Uterus (tissue), 2 donors: Measurements from ENCODE around the gene ABCC12.

ENCODE experiments used
- CTCF ChIP-seq, 4 experiments: fragments of 200-600 bp in 2 of 4; fragments of 450-650 bp in 2 of 4; sonication (generic) in 2 of 4; IDR thresholded peaks; one replicate each; pipeline ENCODE4 v1.5.1; 2016 to 2019; ENCODE audit warnings: antibody characterized with exemption in 4 of 4, mild to moderate bottlenecking in 2 of 4, moderate library complexity in 1 of 4
- POLR2A ChIP-seq, 2 donors: fragments of 450-650 bp; IDR thresholded peaks; one replicate each; pipeline ENCODE4 v1.6.1; 2016; ENCODE audit warnings: antibody characterized with exemption in 2 of 2, mild to moderate bottlenecking in 1 of 2, moderate library complexity in 1 of 2

DNA sequence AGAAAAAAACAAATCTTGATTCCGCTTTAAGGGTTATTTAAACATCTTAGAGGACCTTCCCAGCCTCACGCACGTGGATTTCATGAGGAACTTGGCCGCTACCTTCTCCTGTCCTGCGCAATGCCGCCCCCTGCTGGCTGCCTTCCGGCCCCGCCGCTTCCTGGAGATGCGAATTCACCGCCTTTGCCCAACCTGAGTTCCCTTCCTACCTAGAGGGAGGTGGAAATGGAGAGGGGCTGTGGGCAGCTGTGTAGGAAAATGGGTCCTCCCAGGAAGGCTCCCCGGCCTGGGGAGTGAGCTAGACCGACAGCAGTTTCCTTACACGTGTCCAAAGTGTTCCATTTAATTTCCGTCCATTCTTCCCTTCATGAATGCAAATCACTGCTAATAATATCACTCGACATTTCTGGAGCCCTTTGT lies 1.0 kb upstream of the ABCC12 start:
- TF ChIP-seq CTCF (IDR thresholded peaks at IDR 0.05), result peak; percentile 60 to 75 (median 70)
- no peak for TF ChIP-seq POLR2A (IDR thresholded peaks at IDR 0.05)
